ENCODE results near the gene ETV6. TPM values are rescaled to one million over a fixed set of nuclear protein-coding genes. Genes with fewer than 3 reads are reported as not detected.

The ETV6 gene
- total RNA-seq, 1 donor from 2014 or later, result 119 TPM

- peak; percentile 12 for DNase-seq
- H3K27me3 Mint-ChIP-seq, result no peaks in the 10 kb centered on the region
- H3K27ac Mint-ChIP-seq, result no peak overlapping the region
- no peak overlapping the region for H3K4me3 Mint-ChIP-seq
- peaks cover 17% of the 10 kb centered on the region for H3K9me3 Mint-ChIP-seq
- peaks cover 2% of the 10 kb centered on the region for H3K36me3 Mint-ChIP-seq (ENCODE audit: low read depth)
- peaks cover 19% of the 10 kb centered on the region for H3K4me1 Mint-ChIP-seq
- intact Hi-C loops (cut with micrococcal nuclease), result loop anchor here (5.0 kb wide), 1 partner anchor 34 kb away; no protein-coding TSS in a partner anchor
Observed at GRCh38 chr12:11923067-11923466, 273.6 kb downstream of the ETV6 start.

DNA sequence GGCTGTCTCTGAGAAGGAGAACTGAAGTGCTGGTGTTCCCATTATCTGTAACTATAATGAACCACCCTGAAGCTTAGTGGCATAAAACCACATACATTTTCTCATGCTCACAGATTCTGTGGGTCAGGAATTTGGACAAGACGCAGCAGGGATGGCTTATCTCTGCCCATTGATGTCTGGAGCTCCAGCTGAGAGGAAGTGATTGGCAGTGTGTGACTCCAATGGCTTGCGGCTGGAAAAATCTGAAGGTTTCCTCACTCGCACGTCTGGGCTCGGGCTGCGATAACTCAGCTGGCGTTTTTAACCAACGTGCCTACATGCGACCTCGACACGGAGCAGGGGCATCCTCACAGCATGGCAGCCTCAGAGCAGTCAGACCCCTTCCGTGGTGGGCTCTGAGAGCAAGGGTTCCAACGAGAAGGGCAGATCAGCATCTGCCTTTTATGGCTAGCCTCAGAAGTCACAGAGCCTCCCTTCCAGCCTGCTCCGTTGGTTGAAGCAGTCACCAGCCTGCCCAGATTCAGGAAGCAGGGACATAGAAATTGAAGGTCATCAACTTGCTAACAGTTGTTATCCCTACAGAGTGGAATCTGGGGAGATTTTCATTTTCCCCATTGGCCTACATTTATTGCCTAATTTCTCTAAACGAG, 277.9 kb downstream of the ETV6 start:
- Mint-ChIP-seq H3K27me3 (no peaks in the 10 kb centered on the region), H3K9me3 (peaks cover 14% of the 10 kb centered on the region), H3K4me1 (peaks cover 15% of the 10 kb centered on the region), H3K27ac (no peak overlapping the region), H3K36me3 (ENCODE audit: low read depth) (no peaks in the 10 kb centered on the region), H3K4me3 (no peak overlapping the region)
- intact Hi-C loops (cut with micrococcal nuclease), result no loop called here
- peak; percentile 50 for DNase-seq

DNA sequence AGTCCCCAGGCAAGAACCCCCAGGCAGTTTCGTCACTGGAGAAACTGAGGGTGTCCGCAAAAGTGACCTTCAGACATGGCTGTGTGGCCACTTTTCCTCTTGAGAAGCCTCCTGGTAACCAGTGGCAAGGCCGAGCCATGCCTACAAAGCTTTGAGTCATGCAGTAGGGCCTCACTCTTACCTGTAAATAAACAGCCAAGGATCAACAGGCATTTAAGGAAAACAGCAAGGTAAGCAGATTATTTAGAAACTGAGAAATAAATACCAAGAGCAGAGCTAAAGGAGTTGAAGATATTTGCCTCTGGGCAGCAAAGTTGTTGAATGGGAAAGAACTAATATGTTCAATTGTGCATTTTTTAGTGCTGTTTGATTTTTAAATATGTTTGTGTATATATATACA, 280.2 kb downstream of the ETV6 start:
- H3K36me3 Mint-ChIP-seq (ENCODE audit: low read depth), result no peaks in the 10 kb centered on the region
- no peaks in the 10 kb centered on the region for H3K27me3 Mint-ChIP-seq
- peaks cover 8% of the 10 kb centered on the region for H3K9me3 Mint-ChIP-seq
- H3K4me1 Mint-ChIP-seq, result peaks cover 5% of the 10 kb centered on the region
- intact Hi-C loops (cut with micrococcal nuclease), result no loop called here
- DNase-seq, result peak; percentile 24
- H3K27ac Mint-ChIP-seq, result no peak overlapping the region
- H3K4me3 Mint-ChIP-seq, result no peak overlapping the region

GRCh38 chr12:11939223-11939622, 289.7 kb downstream of the ETV6 start:
- Mint-ChIP-seq H3K27me3 (peaks cover 2% of the 10 kb centered on the region), H3K4me3 (no peak overlapping the region), H3K36me3 (ENCODE audit: low read depth) (peaks cover 5% of the 10 kb centered on the region), H3K27ac (no peak overlapping the region), H3K9me3 (no peaks in the 10 kb centered on the region), H3K4me1 (peaks cover 4% of the 10 kb centered on the region)
- intact Hi-C loops (cut with micrococcal nuclease), result no loop called here
- DNase-seq, result no peak

DNA sequence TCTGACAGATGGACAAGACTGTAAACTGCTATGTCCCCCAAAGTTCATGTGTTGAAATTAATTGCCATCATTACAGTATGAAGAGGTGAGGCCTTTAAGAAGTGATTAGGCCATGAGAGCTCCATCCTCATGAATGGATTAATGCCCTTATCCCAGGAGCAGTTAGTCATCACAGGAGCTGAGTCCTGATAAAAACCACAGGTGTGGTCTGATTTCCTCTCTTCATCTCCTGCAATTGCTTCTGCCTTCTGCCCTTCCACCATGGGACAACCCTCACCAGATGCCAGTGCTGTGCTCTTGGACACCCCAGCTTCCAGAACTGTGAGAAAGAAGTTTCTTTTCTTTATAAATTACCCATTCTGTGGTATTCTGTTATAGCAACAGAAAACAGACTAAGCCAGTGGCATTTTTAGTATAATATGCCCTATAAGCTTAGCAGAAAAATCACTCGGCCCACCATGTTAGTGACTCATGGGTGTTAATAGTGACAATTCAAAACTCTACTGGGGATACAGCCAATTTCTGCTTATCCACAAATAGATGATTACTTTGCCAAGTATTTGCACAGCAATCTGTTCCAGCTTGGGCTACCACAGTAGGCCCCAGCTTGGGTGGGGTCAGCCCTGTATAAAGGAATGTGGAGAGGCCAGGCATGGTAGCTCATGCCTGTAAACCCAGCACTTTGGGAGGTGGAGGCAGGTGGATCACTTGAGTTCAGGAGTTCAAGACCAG, 292.3 kb downstream of the ETV6 start:
- Mint-ChIP-seq H3K4me3 (no peak overlapping the region), H3K27me3 (peaks cover 2% of the 10 kb centered on the region), H3K27ac (no peak overlapping the region), H3K36me3 (ENCODE audit: low read depth) (peaks cover 5% of the 10 kb centered on the region), H3K4me1 (peaks cover 8% of the 10 kb centered on the region), H3K9me3 (no peaks in the 10 kb centered on the region)
- no peak for DNase-seq
- intact Hi-C loops (cut with micrococcal nuclease), result no loop called here

GRCh38 chr12:11943919-11944700, 294.6 kb downstream of the ETV6 start:
- DNase-seq, result no peak
- intact Hi-C loops (cut with micrococcal nuclease), result no loop called here
- Mint-ChIP-seq H3K9me3 (no peaks in the 10 kb centered on the region), H3K27ac (peak overlapping the region; percentile 46), H3K4me1 (peaks cover 14% of the 10 kb centered on the region), H3K4me3 (no peak overlapping the region), H3K27me3 (no peaks in the 10 kb centered on the region), H3K36me3 (ENCODE audit: low read depth) (peaks cover 5% of the 10 kb centered on the region)
